ENCODE data around the gene PRR14L. TPM values are rescaled to one million over a fixed set of nuclear protein-coding genes. Genes with fewer than 3 reads are reported as not detected.
"Not testable (repeated sequence)": the region's sequence is repeated elsewhere in the genome, so short reads cannot be mapped to it uniquely, and the experiment has no call there.

PRR14L gene
- total RNA-seq, 6 donors from 2014 or later = 23.7 to 57.6 (median 40.6) TPM

DNA sequence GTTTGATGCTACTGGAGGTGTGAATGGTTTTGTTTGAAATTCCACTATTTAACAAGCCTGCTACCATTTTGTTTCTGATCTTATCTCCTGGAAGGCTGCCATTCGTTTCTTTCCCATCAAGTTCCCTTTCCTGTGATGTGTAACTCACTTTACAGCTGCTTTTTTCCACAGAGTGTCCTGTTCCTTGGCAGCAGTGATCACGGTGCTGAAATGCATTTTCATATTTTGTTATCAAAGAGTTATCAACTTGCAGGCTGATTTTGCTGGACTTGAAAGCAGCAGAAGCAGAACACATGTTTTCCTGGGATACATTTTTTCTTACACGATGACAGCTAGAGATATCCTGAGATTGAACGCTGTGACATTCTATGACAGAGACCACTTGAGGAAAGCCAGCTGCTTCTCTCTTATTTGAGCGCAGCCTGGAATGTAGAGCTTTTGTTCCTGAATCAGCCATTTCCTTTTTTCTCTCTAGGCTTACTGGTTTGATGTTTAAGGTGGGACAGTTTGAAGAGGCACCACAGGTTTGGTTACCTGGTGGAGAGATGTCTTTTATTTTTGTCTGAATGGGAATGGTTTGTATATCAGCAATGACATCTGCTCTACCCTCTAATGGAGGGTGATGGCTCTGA lies 34.7 kb downstream of the PRR14L start:
- no peaks in the 10 kb centered on the region for H3K27me3 ChIP-seq
- DNase-seq = no peak
- no peak for TF ChIP-seq POLR2AphosphoS5 (IDR thresholded peaks at IDR 0.05)
- TF ChIP-seq, protein P1, sequence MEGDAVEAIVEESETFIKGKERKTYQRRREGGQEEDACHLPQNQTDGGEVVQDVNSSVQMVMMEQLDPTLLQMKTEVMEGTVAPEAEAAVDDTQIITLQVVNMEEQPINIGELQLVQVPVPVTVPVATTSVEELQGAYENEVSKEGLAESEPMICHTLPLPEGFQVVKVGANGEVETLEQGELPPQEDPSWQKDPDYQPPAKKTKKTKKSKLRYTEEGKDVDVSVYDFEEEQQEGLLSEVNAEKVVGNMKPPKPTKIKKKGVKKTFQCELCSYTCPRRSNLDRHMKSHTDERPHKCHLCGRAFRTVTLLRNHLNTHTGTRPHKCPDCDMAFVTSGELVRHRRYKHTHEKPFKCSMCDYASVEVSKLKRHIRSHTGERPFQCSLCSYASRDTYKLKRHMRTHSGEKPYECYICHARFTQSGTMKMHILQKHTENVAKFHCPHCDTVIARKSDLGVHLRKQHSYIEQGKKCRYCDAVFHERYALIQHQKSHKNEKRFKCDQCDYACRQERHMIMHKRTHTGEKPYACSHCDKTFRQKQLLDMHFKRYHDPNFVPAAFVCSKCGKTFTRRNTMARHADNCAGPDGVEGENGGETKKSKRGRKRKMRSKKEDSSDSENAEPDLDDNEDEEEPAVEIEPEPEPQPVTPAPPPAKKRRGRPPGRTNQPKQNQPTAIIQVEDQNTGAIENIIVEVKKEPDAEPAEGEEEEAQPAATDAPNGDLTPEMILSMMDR (IDR thresholded peaks at IDR 0.05) = no peak
- TF ChIP-seq POLR2A (IDR thresholded peaks at IDR 0.05) = no peak
- no peak for TF ChIP-seq EP300 (IDR thresholded peaks at IDR 0.05)
- H3K9me3 ChIP-seq = no peaks in the 10 kb centered on the region
- no peak overlapping the region for H3K27ac ChIP-seq
- peaks cover 28 to 88% (median 48%) of the 10 kb centered on the region in 4 donors for H3K36me3 ChIP-seq
- H3K4me1 ChIP-seq = no peaks in the 10 kb centered on the region
- ATAC-seq (ENCODE audit: low FRiP score in 2 of 2) = no peak
- no peak overlapping the region for H3K4me3 ChIP-seq
- 51 to 60% methylated on average over 5 of the region's 5 CpGs for WGBS, 2 donors

DNA sequence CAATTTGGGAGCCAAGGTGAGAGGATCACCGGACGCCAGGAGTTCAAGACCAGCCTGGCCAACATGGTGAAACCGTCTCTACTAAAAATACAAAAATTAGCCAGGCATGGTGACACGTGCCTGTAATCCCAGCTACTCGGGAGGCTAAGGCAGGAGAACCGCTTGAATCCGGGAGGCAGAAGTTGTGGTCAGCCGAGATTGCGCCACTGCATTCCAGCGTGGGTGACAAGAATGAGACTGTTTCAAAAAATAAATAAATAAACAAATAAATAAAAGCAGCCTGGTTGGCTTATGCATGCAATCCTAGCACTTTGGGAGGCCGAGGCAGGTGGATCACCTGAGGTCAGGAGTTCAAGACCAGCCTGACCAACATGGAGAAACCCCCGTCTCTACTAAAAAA lies 38.7 kb downstream of the PRR14L start:
- not testable (repeated sequence) for H3K27me3 ChIP-seq; H3K4me1 ChIP-seq; ATAC-seq (ENCODE audit: low FRiP score in 2 of 2); H3K9me3 ChIP-seq; H3K4me3 ChIP-seq; H3K27ac ChIP-seq
- DNase-seq = peak in 1 of 2 donors; percentile 24
- H3K36me3 ChIP-seq = peaks cover 23 to 78% (median 38%) of the 10 kb centered on the region in 4 donors
- 77 to 93% methylated on average over 12 of the region's 12 CpGs for WGBS, 2 donors

DNA sequence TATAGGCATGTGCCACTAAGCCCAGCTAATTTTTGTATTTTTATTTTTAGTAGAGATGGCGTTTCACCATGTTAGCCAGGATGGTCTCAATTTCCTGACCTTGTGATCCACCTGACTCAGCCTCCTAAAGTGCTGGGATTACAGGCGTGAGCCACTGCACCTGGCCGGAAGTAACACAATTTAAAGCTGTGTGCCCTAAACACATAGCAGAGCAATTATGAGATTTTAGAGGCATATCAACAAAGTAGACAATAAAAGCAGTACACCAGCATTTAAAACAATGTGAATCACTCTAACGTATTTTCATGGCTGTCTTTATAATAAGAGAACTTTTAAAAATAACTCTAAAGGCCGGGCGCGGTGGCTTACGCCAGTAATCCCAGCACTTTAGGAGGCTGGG lies 42.4 kb downstream of the PRR14L start:
- ATAC-seq (ENCODE audit: low FRiP score in 2 of 2) = no peak
- H3K36me3 ChIP-seq = peaks cover 12 to 73% (median 32%) of the 10 kb centered on the region in 4 donors
- 94 to 96% methylated on average over 8 of the region's 8 CpGs for WGBS, 2 donors
- H3K27me3 ChIP-seq = no peaks in the 10 kb centered on the region
- TF ChIP-seq, protein P1 (IDR thresholded peaks at IDR 0.05) = no peak
- TF ChIP-seq POLR2AphosphoS5 (IDR thresholded peaks at IDR 0.05) (no peak), EP300 (IDR thresholded peaks at IDR 0.05) (no peak), POLR2A (IDR thresholded peaks at IDR 0.05) (no peak)
- no peak for DNase-seq
- no peaks in the 10 kb centered on the region for H3K9me3 ChIP-seq
- H3K27ac ChIP-seq = no peak overlapping the region
- no peaks in the 10 kb centered on the region for H3K4me1 ChIP-seq
- no peak overlapping the region for H3K4me3 ChIP-seq

DNA sequence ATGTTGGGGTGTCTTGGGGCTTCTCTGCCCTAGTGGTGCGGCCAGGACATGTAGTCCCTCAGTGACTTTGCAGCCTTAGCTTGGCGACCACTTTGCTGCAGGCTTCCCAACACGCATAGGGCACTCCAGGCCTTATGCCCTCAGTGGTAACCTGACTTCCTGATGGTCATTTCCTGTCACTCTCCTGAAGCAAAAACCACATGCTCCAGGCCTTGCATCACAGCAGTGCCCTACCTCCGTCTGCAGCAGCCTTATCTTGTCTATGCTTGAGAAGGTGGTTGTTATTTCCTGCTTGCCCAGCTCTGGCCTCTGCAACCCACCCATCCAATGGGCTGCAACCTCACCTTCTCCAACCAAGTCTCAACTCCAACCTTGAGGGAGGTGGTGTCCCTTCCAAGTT lies 54.5 kb downstream of the PRR14L start:
- no peaks in the 10 kb centered on the region for H3K9me3 ChIP-seq
- TF ChIP-seq POLR2A (IDR thresholded peaks at IDR 0.05) (no peak), POLR2AphosphoS5 (IDR thresholded peaks at IDR 0.05) (no peak), EP300 (IDR thresholded peaks at IDR 0.05) (no peak)
- TF ChIP-seq, protein P1 (IDR thresholded peaks at IDR 0.05) = no peak
- H3K27me3 ChIP-seq = no peaks in the 10 kb centered on the region
- H3K4me1 ChIP-seq = no peaks in the 10 kb centered on the region
- H3K27ac ChIP-seq = no peak overlapping the region
- H3K4me3 ChIP-seq = no peak overlapping the region
- H3K36me3 ChIP-seq = peaks cover 7 to 87% (median 37%) of the 10 kb centered on the region in 4 donors
- ATAC-seq (ENCODE audit: low FRiP score in 2 of 2) (no peak), DNase-seq (no peak)
- 81 to 83% methylated on average over 4 of the region's 4 CpGs for WGBS, 2 donors

DNA sequence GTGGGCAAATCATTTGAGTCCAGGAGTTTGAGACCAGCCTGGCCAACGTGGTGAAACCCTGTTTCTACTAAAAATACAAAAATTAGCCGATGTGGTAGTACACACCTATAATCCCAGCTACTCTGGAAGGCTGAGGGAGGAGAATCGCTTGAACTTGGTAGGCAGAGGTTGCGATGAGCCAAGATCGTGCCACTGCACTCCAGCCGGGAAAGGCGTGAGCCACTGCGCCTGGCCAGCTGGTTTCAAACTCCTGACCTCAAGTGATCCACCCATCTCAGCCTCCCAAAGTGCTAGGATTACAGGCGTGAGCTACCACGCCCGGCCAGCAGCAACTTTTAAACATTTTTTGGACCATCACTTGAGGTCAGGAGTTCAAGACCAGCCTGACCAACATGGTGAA lies 55.9 kb downstream of the PRR14L start:
- H3K4me1 ChIP-seq; H3K4me3 ChIP-seq; DNase-seq; ATAC-seq (ENCODE audit: low FRiP score in 2 of 2); H3K27me3 ChIP-seq; H3K27ac ChIP-seq; H3K9me3 ChIP-seq: not testable (repeated sequence)
- H3K36me3 ChIP-seq = peaks cover 7 to 85% (median 32%) of the 10 kb centered on the region in 4 donors
- WGBS, 2 donors = 97 to 99% methylated on average over 11 of the region's 11 CpGs

DNA sequence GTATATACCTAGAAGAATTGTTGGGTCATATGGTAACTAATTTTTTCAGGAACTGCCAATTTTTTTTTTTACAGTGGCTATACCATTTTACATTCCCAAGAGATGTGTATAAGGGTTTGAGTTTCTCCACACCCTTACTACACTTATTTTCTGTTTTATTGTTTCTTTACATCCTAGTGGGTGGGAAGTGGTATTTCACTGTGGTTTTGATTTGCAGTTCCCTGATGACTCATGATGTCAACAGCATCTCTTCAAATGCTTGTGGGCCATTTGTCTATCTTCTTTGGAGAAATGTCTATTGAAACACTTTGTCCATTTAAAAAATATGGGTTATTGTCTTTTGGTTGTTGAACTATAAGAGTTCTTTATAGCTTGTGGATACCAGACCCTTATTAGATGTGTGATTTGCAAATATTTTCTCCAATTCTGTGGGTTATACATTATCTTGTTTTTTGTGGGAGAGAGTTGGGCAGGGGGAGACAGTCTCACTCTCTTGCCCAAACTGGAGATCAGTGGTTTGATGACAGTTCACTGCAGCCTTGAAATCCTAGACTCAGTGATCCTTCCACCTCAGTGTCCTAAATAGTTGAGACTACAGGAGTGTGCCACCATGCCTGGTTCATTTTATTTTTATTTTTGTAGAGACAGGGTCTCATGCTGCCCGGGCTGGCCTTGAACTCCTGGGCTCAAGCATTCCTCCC lies 57.6 kb downstream of the PRR14L start:
- WGBS, 2 donors = 94 to 100% methylated on average over 1 of the region's 1 CpG
- Histone ChIP-seq H3K27me3 (no peaks in the 10 kb centered on the region), H3K4me3 (no peak overlapping the region), H3K9me3 (no peaks in the 10 kb centered on the region), H3K4me1 (no peaks in the 10 kb centered on the region), H3K27ac (no peak overlapping the region), H3K36me3 (peaks cover 10 to 84% (median 30%) of the 10 kb centered on the region in 4 donors)
- DNase-seq (no peak), ATAC-seq (ENCODE audit: low FRiP score in 2 of 2) (no peak)
- TF ChIP-seq POLR2AphosphoS5 (IDR thresholded peaks at IDR 0.05) (no peak), POLR2A (IDR thresholded peaks at IDR 0.05) (no peak), EP300 (IDR thresholded peaks at IDR 0.05) (no peak)
- TF ChIP-seq, protein P1 (IDR thresholded peaks at IDR 0.05) = no peak

All from upper lobe of left lung (tissue), 6 donors.